ENCODE results near the gene JMJD7. TPM values are rescaled to one million over a fixed set of nuclear protein-coding genes. Genes with fewer than 3 reads are reported as not detected.

Gene JMJD7
- total RNA-seq, 1 experiment from 2014 or later, result 11.7 TPM

GRCh38 chr15:41862515-41863116, 34.7 kb downstream of the JMJD7 start:
- TF ChIP-seq CTCF (conservative IDR thresholded peaks at IDR 0.05) (no peak), EZH2 (IDR thresholded peaks at IDR 0.05; ENCODE audit: low read depth) (no peak)
- Histone ChIP-seq H3K36me3 (ENCODE audit: low read depth) (no peaks in the 10 kb centered on the region), H3K4me1 (replicated peaks; ENCODE audit: insufficient read depth) (no peaks in the 10 kb centered on the region), H3K9me2 (ENCODE audit: insufficient read depth) (no peaks in the 10 kb centered on the region), H2AFZ (no peak overlapping the region), H3K9me3 (ENCODE audit: insufficient read depth, low read depth) (no peaks in the 10 kb centered on the region), H3K27ac (no peak overlapping the region), H3K4me3 (no peak overlapping the region), H3K4me2 (no peak overlapping the region), H3K27me3 (ENCODE audit: insufficient read depth, low read depth) (no peaks in the 10 kb centered on the region), H3K79me2 (ENCODE audit: low read depth) (no peaks in the 10 kb centered on the region), H3F3A (ENCODE audit: insufficient read depth, low read depth) (no peaks in the 10 kb centered on the region), H4K20me1 (ENCODE audit: insufficient read depth) (no peaks in the 10 kb centered on the region)
- POLR2A ChIA-PET (ENCODE audit: unreplicated experiment), result no interaction called here
- peak in 1 of 2 experiments; percentile 27 for DNase-seq
- no TSS peak for BruUV-seq (replicated peaks)
- CTCF ChIA-PET, result interaction anchor here (0.5 kb wide), 1 partner anchor 1235 kb away, joined by 6 read pairs; no protein-coding TSS in a partner anchor
- intact Hi-C loops (cut with micrococcal nuclease; ENCODE audit: unreplicated experiment), result no loop called here

- no peak for TF ChIP-seq EZH2 (IDR thresholded peaks at IDR 0.05; ENCODE audit: low read depth)
- TF ChIP-seq CTCF (conservative IDR thresholded peaks at IDR 0.05), result no peak
- ChIA-PET CTCF (no interaction called here), POLR2A (ENCODE audit: unreplicated experiment) (no interaction called here)
- no peaks in the 10 kb centered on the region for H4K20me1 ChIP-seq (ENCODE audit: insufficient read depth)
- BruUV-seq (replicated peaks), result no TSS peak
- no peaks in the 10 kb centered on the region for H3K36me3 ChIP-seq (ENCODE audit: low read depth)
- no peaks in the 10 kb centered on the region for H3K79me2 ChIP-seq (ENCODE audit: low read depth)
- DNase-seq, result no peak
- intact Hi-C loops (cut with micrococcal nuclease; ENCODE audit: unreplicated experiment), result no loop called here
- H3F3A ChIP-seq (ENCODE audit: insufficient read depth, low read depth), result no peaks in the 10 kb centered on the region
- no peaks in the 10 kb centered on the region for H3K4me1 ChIP-seq (replicated peaks; ENCODE audit: insufficient read depth)
- no peak overlapping the region for H3K4me2 ChIP-seq
- H3K4me3 ChIP-seq, result no peak overlapping the region
- no peaks in the 10 kb centered on the region for H3K9me2 ChIP-seq (ENCODE audit: insufficient read depth)
- no peaks in the 10 kb centered on the region for H3K9me3 ChIP-seq (ENCODE audit: insufficient read depth, low read depth)
- H2AFZ ChIP-seq, result no peak overlapping the region
- no peaks in the 10 kb centered on the region for H3K27me3 ChIP-seq (ENCODE audit: insufficient read depth, low read depth)
- no peak overlapping the region for H3K27ac ChIP-seq
These were observed 37.7 kb downstream of the JMJD7 start for GRCh38 chr15:41865490-41866055.

- H3K4me1 ChIP-seq (replicated peaks; ENCODE audit: insufficient read depth), result no peaks in the 10 kb centered on the region
- H3K9me3 ChIP-seq (ENCODE audit: insufficient read depth, low read depth), result no peaks in the 10 kb centered on the region
- no peak for DNase-seq
- no peaks in the 10 kb centered on the region for H3F3A ChIP-seq (ENCODE audit: insufficient read depth, low read depth)
- TF ChIP-seq EZH2 (IDR thresholded peaks at IDR 0.05; ENCODE audit: low read depth) (no peak), CTCF (conservative IDR thresholded peaks at IDR 0.05) (no peak)
- H3K4me3 ChIP-seq, result no peak overlapping the region
- intact Hi-C loops (cut with micrococcal nuclease; ENCODE audit: unreplicated experiment), result no loop called here
- no peaks in the 10 kb centered on the region for H3K79me2 ChIP-seq (ENCODE audit: low read depth)
- ChIA-PET CTCF (no interaction called here), POLR2A (ENCODE audit: unreplicated experiment) (no interaction called here)
- H2AFZ ChIP-seq, result no peak overlapping the region
- H3K27me3 ChIP-seq (ENCODE audit: insufficient read depth, low read depth), result no peaks in the 10 kb centered on the region
- no peak overlapping the region for H3K4me2 ChIP-seq
- H3K36me3 ChIP-seq (ENCODE audit: low read depth), result no peaks in the 10 kb centered on the region
- H4K20me1 ChIP-seq (ENCODE audit: insufficient read depth), result no peaks in the 10 kb centered on the region
- H3K27ac ChIP-seq, result no peak overlapping the region
- no peaks in the 10 kb centered on the region for H3K9me2 ChIP-seq (ENCODE audit: insufficient read depth)
- no TSS peak for BruUV-seq (replicated peaks)
These were observed 38.4 kb downstream of the JMJD7 start for GRCh38 chr15:41866263-41866703.
